HepG2 (cell line): ENCODE data around the gene COL18A1.

Experiments used
- ARNT ChIP-seq: fragments of 450-650 bp; IDR thresholded peaks from 2 replicates; pipeline ENCODE4 v1.6.1; 2017
- ATF2 ChIP-seq: sonication (generic); formaldehyde crosslinking; IDR thresholded peaks from 2 replicates; pipeline ENCODE4 v1.4.0; 2020; ENCODE audit warnings: missing genetic modification reagents
- CTCF ChIP-seq: sonication (generic); formaldehyde crosslinking; IDR thresholded peaks from 2 replicates; pipeline ENCODE4 v1.5.0; 2020; ENCODE audit warnings: mild to moderate bottlenecking, missing genetic modification reagents, moderate library complexity
- MNT ChIP-seq: fragments of 450-650 bp; IDR thresholded peaks from 2 replicates; pipeline ENCODE4 v1.6.1; 2016
- ZNF362 ChIP-seq: sonication (generic); formaldehyde crosslinking; IDR thresholded peaks from 2 replicates; pipeline ENCODE4 v1.4.0; 2020; ENCODE audit warnings: missing genetic modification reagents, mild to moderate bottlenecking, borderline replicate concordance
- ZSCAN30 ChIP-seq: sonication (generic); formaldehyde crosslinking; IDR thresholded peaks from 2 replicates; pipeline ENCODE4 v1.5.0; 2020; ENCODE audit warnings: mild to moderate bottlenecking, missing genetic modification reagents

- no peak for TF ChIP-seq ARNT
- no peak for TF ChIP-seq ATF2 (CRISPR knock-in tag)
- no peak for TF ChIP-seq ZNF362
- TF ChIP-seq CTCF: no peak
- TF ChIP-seq MNT: no peak
- no peak for TF ChIP-seq ZSCAN30 (CRISPR knock-in tag)
These were observed 75.9 kb downstream of the COL18A1 start for GRCh38 chr21:45480701-45481500.
